ENCODE results near the gene CORO2A. TPM values are rescaled to one million over a fixed set of nuclear protein-coding genes. Genes with fewer than 3 reads are reported as not detected.
"Not testable (repeated sequence)": the region's sequence is repeated elsewhere in the genome, so short reads cannot be mapped to it uniquely, and the experiment has no call there.

The CORO2A gene
- total RNA-seq, 4 donors from 2014 or later: 1.1 to 3.5 (median 2.1) TPM

- no peaks in the 10 kb centered on the region for H3K27me3 ChIP-seq
- H3K36me3 ChIP-seq: no peaks in the 10 kb centered on the region
- TF ChIP-seq, protein P1, sequence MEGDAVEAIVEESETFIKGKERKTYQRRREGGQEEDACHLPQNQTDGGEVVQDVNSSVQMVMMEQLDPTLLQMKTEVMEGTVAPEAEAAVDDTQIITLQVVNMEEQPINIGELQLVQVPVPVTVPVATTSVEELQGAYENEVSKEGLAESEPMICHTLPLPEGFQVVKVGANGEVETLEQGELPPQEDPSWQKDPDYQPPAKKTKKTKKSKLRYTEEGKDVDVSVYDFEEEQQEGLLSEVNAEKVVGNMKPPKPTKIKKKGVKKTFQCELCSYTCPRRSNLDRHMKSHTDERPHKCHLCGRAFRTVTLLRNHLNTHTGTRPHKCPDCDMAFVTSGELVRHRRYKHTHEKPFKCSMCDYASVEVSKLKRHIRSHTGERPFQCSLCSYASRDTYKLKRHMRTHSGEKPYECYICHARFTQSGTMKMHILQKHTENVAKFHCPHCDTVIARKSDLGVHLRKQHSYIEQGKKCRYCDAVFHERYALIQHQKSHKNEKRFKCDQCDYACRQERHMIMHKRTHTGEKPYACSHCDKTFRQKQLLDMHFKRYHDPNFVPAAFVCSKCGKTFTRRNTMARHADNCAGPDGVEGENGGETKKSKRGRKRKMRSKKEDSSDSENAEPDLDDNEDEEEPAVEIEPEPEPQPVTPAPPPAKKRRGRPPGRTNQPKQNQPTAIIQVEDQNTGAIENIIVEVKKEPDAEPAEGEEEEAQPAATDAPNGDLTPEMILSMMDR (IDR thresholded peaks at IDR 0.05): no peak
- no peak for TF ChIP-seq POLR2A (IDR thresholded peaks at IDR 0.05)
- intact Hi-C loops (cut with DNase I): no loop called here
- no peak overlapping the region for H3K4me3 ChIP-seq (replicated peaks in 1 of 3)
- 84 to 88% methylated on average over 5 of the region's 5 CpGs for WGBS, 2 donors
- H3K4me1 ChIP-seq: peaks cover 0 to 20% of the 10 kb centered on the region in 2 donors
- DNase-seq: no peak
- H3K9me3 ChIP-seq: no peaks in the 10 kb centered on the region
- H3K27ac ChIP-seq: no peak overlapping the region
These were observed 74.3 kb downstream of the CORO2A start for GRCh38 chr9:98117984-98118639.

GRCh38 chr9:98117097-98117496 lies 75.3 kb downstream of the CORO2A start:
- H3K27me3 ChIP-seq; H3K36me3 ChIP-seq; intact Hi-C loops (cut with DNase I); H3K27ac ChIP-seq; H3K4me3 ChIP-seq (replicated peaks in 1 of 3); DNase-seq; H3K9me3 ChIP-seq: not testable (repeated sequence)
- 96 to 97% methylated on average over 6 of the region's 6 CpGs for WGBS, 2 donors
- H3K4me1 ChIP-seq: peaks cover 0 to 20% of the 10 kb centered on the region in 2 donors

- WGBS, 2 donors: 46 to 58% methylated on average over 3 of the region's 3 CpGs
- Histone ChIP-seq H3K27me3 (no peaks in the 10 kb centered on the region), H3K9me3 (no peaks in the 10 kb centered on the region), H3K36me3 (no peaks in the 10 kb centered on the region), H3K4me1 (no peaks in the 10 kb centered on the region), H3K27ac (no peak overlapping the region), H3K4me3 (replicated peaks in 1 of 3) (no peak overlapping the region)
- intact Hi-C loops (cut with DNase I): no loop called here
- DNase-seq: no peak
- TF ChIP-seq, protein P1 (IDR thresholded peaks at IDR 0.05): no peak
- TF ChIP-seq POLR2A (IDR thresholded peaks at IDR 0.05): no peak
These were observed 83.4 kb downstream of the CORO2A start for GRCh38 chr9:98109052-98109451.

GRCh38 chr9:98108531-98109031 lies 83.9 kb downstream of the CORO2A start:
- WGBS, 2 donors: 76 to 85% methylated on average over 5 of the region's 5 CpGs
- DNase-seq: no peak

DNA sequence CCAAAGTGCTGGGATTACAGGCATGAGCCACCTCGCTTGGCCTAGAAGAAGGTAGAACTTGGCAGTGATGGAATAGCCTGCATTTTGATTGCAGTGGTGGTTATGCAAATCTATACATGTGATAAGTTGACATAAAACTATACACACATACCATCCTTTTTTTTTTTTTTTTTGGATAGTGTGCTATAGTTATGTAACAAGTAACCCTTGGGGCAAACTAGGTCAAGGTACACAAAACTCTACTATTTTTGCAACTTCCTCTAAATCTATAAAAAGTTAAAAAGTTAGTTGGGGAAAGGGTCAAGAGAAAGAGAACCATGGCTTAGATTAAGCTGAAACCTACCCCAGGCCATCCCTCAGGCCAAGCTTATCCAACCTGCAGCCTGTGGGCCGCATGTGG lies 84.5 kb downstream of the CORO2A start:
- TF ChIP-seq POLR2A (IDR thresholded peaks at IDR 0.05): no peak
- TF ChIP-seq, protein P1 (IDR thresholded peaks at IDR 0.05): no peak
- H3K27ac ChIP-seq: no peak overlapping the region
- no peak for DNase-seq
- H3K9me3 ChIP-seq: no peaks in the 10 kb centered on the region
- intact Hi-C loops (cut with DNase I): no loop called here
- H3K27me3 ChIP-seq: no peaks in the 10 kb centered on the region
- no peaks in the 10 kb centered on the region for H3K4me1 ChIP-seq
- H3K4me3 ChIP-seq (replicated peaks in 1 of 3): no peak overlapping the region
- no peaks in the 10 kb centered on the region for H3K36me3 ChIP-seq
- WGBS, 2 donors: 91 to 95% methylated on average over 2 of the region's 2 CpGs

More at GRCh38 chr9:98108531-98109031, 83.9 kb downstream of the CORO2A start:
- Histone ChIP-seq H3K27me3 (no peaks in the 10 kb centered on the region), H3K4me1 (no peaks in the 10 kb centered on the region), H3K4me3 (replicated peaks in 1 of 3) (no peak overlapping the region), H3K36me3 (no peaks in the 10 kb centered on the region), H3K27ac (no peak overlapping the region), H3K9me3 (no peaks in the 10 kb centered on the region)
- TF ChIP-seq, protein P1 (IDR thresholded peaks at IDR 0.05): no peak
- TF ChIP-seq POLR2A (IDR thresholded peaks at IDR 0.05): no peak
- intact Hi-C loops (cut with DNase I): no loop called here
